GM12878 (cell line): ENCODE measurements around the gene ARMC9. TPM values are rescaled to one million over a fixed set of nuclear protein-coding genes. Genes with fewer than 3 reads are reported as not detected.

ENCODE experiments used
- ATAC-seq: fragments of 200-7000 bp; cut with Tn5 transposase; 3 replicates; pipeline ENCODE4 v1.9.1; 2020; ENCODE audit warnings: mild to moderate bottlenecking, moderate library complexity
- BruUV-seq: library from RNA; stranded (reverse); fragments of 400-500 nt; replicated peaks from 2 replicates; lab custom pipeline; 2021; lab: Mats Ljungman, UMichigan
- CTCF ChIA-PET: fragments of 300-600 bp; sonication (Branson Sonifier 250); formaldehyde crosslinking; extraction: SDS; loops from one replicate; lab custom pipeline; 2021; ENCODE audit warnings: inconsistent platforms; lab: Yijun Ruan, JAX
- POLR2A ChIA-PET: fragments of 350-600 bp; formaldehyde crosslinking; extraction: SDS; loops from one replicate; lab custom pipeline; 2021; ENCODE audit warnings: inconsistent platforms; lab: Charles Lee
- RAD21 ChIA-PET: fragments of 300-600 bp; sonication (Branson Sonifier 250); formaldehyde crosslinking; loops from one replicate; lab custom pipeline; 2023; ENCODE audit warnings: antibody characterized with exemption; ENCODE audit not compliant: unreplicated experiment; lab: Charles Lee
- SMC1A ChIA-PET: fragments of 300-600 bp; sonication (Branson Sonifier 250); formaldehyde crosslinking; loops from one replicate; lab custom pipeline; 2023; ENCODE audit not compliant: unreplicated experiment, uncharacterized antibody; lab: Charles Lee
- DNase-seq: peaks from one replicate; pipeline ENCODE4 v3.0.0-alpha.2; 2011; ENCODE audit warnings: low read depth, low spot score
- FAIRE-seq: peaks from 3 replicates; lab custom pipeline; 2011; peaks lifted over from hg19 to GRCh38; lab: Jason Lieb, UNC
- H2AFZ ChIP-seq: 2 replicates; pipeline ENCODE4 v1.6.0; 2011; ENCODE audit warnings: low read depth, low read length, control low read depth; ENCODE audit not compliant: control insufficient read depth
- H3K27ac ChIP-seq: 2 replicates; pipeline ENCODE4 v1.5.1; 2011; ENCODE audit warnings: control low read depth; ENCODE audit not compliant: control insufficient read depth, insufficient read depth
- H3K27me3 ChIP-seq, 2 experiments: replicated peaks in 1 of 2; 2 replicates each; pipeline versions ENCODE4 v1.6.0 to v1.6.1; 2011; ENCODE audit warnings: low read length in 1 of 2; ENCODE audit not compliant: control insufficient read depth in 2 of 2, insufficient read depth in 2 of 2
- H3K36me3 ChIP-seq, 2 experiments: 2 replicates each; pipeline ENCODE4 v1.5.1; 2011; ENCODE audit warnings: low read length in 1 of 2; ENCODE audit not compliant: control insufficient read depth in 2 of 2, insufficient read depth in 2 of 2
- H3K4me1 ChIP-seq: 2 replicates; pipeline ENCODE4 v1.6.1; 2011; ENCODE audit warnings: mild to moderate bottlenecking, low read length, moderate library complexity, mixed read lengths; ENCODE audit not compliant: control insufficient read depth, insufficient read depth
- H3K4me2 ChIP-seq: 2 replicates; pipeline ENCODE4 v1.6.0; 2011; ENCODE audit warnings: control low read depth; ENCODE audit not compliant: control insufficient read depth, insufficient read depth
- H3K4me3 ChIP-seq: fragments of 200-600 bp; sonication (generic); 2 replicates; pipeline ENCODE4 v1.5.1; 2016
- H3K79me2 ChIP-seq: 2 replicates; pipeline ENCODE4 v1.6.0; 2011; ENCODE audit warnings: low read length; ENCODE audit not compliant: control insufficient read depth, insufficient read depth
- H3K9ac ChIP-seq: 2 replicates; pipeline ENCODE4 v1.8.0; 2011; ENCODE audit warnings: low read length, control low read depth, mixed read lengths; ENCODE audit not compliant: control insufficient read depth, insufficient read depth
- H3K9me3 ChIP-seq: replicated peaks from 3 replicates; pipeline ENCODE4 v1.5.1; 2011; ENCODE audit warnings: mild to moderate bottlenecking, low read length; ENCODE audit not compliant: control insufficient read depth, insufficient read depth
- H4K20me1 ChIP-seq: 2 replicates; pipeline ENCODE4 v1.6.0; 2011; ENCODE audit not compliant: control insufficient read depth, insufficient read depth
- ATF7 ChIP-seq: fragments of 450-650 bp; IDR thresholded peaks from 2 replicates; pipeline ENCODE4 v1.6.1; 2016; ENCODE audit warnings: low read depth, mild to moderate bottlenecking
- DPF2 ChIP-seq: fragments of 450-650 bp; IDR thresholded peaks from 2 replicates; pipeline ENCODE4 v1.6.1; 2017; ENCODE audit warnings: mild to moderate bottlenecking
- FOXK2 ChIP-seq: fragments of 450-650 bp; IDR thresholded peaks from 2 replicates; pipeline ENCODE4 v1.6.1; 2017; ENCODE audit warnings: mild to moderate bottlenecking, moderate library complexity
- IRF3 ChIP-seq: fragments of 450-650 bp; IDR thresholded peaks from 2 replicates; pipeline ENCODE4 v1.6.1; 2014; ENCODE audit warnings: mild to moderate bottlenecking
- NFYB ChIP-seq: IDR thresholded peaks from 2 replicates; pipeline ENCODE4 v1.6.1; 2011; ENCODE audit warnings: low read depth, mild to moderate bottlenecking, low read length, improper control_type of control experiment, moderate library complexity; ENCODE audit not compliant: insufficient read depth
- RAD51 ChIP-seq: fragments of 450-650 bp; IDR thresholded peaks from 2 replicates; pipeline ENCODE4 v1.6.1; 2016; ENCODE audit warnings: moderate library complexity, mild to moderate bottlenecking, inconsistent platforms
- SMAD5 ChIP-seq: IDR thresholded peaks from 2 replicates; pipeline ENCODE4 v1.6.1; 2016; ENCODE audit warnings: antibody characterized with exemption, low read depth
- SP1 ChIP-seq: IDR thresholded peaks from one replicate; pipeline ENCODE4 v1.6.1; 2011; ENCODE audit warnings: low read depth, low read length
- SUZ12 ChIP-seq: fragments of 200-600 bp; sonication (generic); IDR thresholded peaks from one replicate; pipeline ENCODE4 v1.6.1; 2018; ENCODE audit warnings: antibody characterized with exemption, mild to moderate bottlenecking; ENCODE audit not compliant: unreplicated experiment
- ZNF207 ChIP-seq: fragments of 450-650 bp; IDR thresholded peaks from 2 replicates; pipeline ENCODE4 v1.6.1; 2014; ENCODE audit warnings: antibody characterized with exemption, mild to moderate bottlenecking, borderline replicate concordance
- WGBS: methylation state at CpG from one replicate; pipeline ENCODE4 v1.1.6; 2016; ENCODE audit warnings: low lambda C conversion rate; ENCODE audit not compliant: insufficient replicate concordance, insufficient coverage; ENCODE audit errors: missing lambda C conversion rate; 5-methylcytosine and 5-hydroxymethylcytosine counted together
- in situ Hi-C: fragments of 300-500 bp; cut with MboI; formaldehyde crosslinking; loops from 9 replicates; pipeline ENCODE4 v1.14.3; 2018; ENCODE audit warnings: mixed read lengths
- intact Hi-C: fragments of 100-400 bp; cut with micrococcal nuclease; formaldehyde crosslinking; loops from one replicate; pipeline ENCODE4 v1.14.2; 2022; ENCODE audit not compliant: unreplicated experiment
- polyA plus RNA-seq, 11 experiments: library from polyadenylated mRNA; depleted of rRNA in 4 of 11; unstranded in 6 of 11; stranded (reverse) in 5 of 11; fragments of >200 nt; fragmentation: Nextera tagmentation in 4 of 11; fragmentation: Illumina TruSeq in 1 of 11; extraction: Ambion mirVana in 4 of 11; extraction: Trizol in 1 of 11; gene quantifications; 1 replicate in 1 of 11; 2 replicates in 10 of 11; pipeline versions ENCODE4 v1.2.1 to v1.2.3, GENCODE V29; 2011 to 2016; ENCODE audit warnings: inconsistent platforms in 2 of 11, missing spikeins in 2 of 11, low read depth in 1 of 11
- total RNA-seq, 4 experiments: library from RNA; depleted of rRNA in 3 of 4; stranded (reverse); fragments of >200 nt in 3 of 4; fragmentation: Illumina TruSeq in 1 of 4; extraction: Trizol in 1 of 4; gene quantifications; 2 replicates each; pipeline versions ENCODE4 v1.2.1 to v1.2.3, GENCODE V29; 2013 to 2021
- TF ChIP-seq, protein P1 (sequence below): fragments of 450-650 bp; IDR thresholded peaks from 2 replicates; pipeline ENCODE4 v1.6.1; 2018; ENCODE audit warnings: mild to moderate bottlenecking, low read depth, moderate library complexity; ENCODE audit not compliant: partially characterized antibody
- TF ChIP-seq, protein P2 (sequence below): IDR thresholded peaks from 2 replicates; pipeline ENCODE4 v1.6.1; 2011; ENCODE audit warnings: low read depth, mild to moderate bottlenecking, low read length, moderate library complexity, borderline replicate concordance; ENCODE audit errors: extremely low read depth

Gene ARMC9
- total and polyA plus RNA-seq, 10 of the 15 experiments (the other 5 are each of a cell fraction or from before 2014, with no cell fraction given), result 3.8 to 21.8 (median 10.4) TPM

- intact Hi-C loops, result no loop called here
- Histone ChIP-seq H2AFZ (no peak overlapping the region), H3K4me3 (no peak overlapping the region), H3K9ac (no peak overlapping the region), H3K4me1 (peaks cover 15% of the 10 kb centered on the region), H4K20me1 (no peaks in the 10 kb centered on the region), H3K9me3 (no peaks in the 10 kb centered on the region)
- POLR2A ChIA-PET, result interaction anchor here (1.0 kb wide), 1 partner anchor 170 kb away, joined by 4 read pairs; no protein-coding TSS in a partner anchor
- BruUV-seq, result no TSS peak
- TF ChIP-seq DPF2 (no peak), SMAD5 (no peak), ATF7 (no peak), RAD51 (no peak), FOXK2 (no peak), NFYB (no peak), IRF3 (no peak), SUZ12 (no peak), SP1 (no peak), ZNF207 (no peak)
- TF ChIP-seq, protein P1, sequence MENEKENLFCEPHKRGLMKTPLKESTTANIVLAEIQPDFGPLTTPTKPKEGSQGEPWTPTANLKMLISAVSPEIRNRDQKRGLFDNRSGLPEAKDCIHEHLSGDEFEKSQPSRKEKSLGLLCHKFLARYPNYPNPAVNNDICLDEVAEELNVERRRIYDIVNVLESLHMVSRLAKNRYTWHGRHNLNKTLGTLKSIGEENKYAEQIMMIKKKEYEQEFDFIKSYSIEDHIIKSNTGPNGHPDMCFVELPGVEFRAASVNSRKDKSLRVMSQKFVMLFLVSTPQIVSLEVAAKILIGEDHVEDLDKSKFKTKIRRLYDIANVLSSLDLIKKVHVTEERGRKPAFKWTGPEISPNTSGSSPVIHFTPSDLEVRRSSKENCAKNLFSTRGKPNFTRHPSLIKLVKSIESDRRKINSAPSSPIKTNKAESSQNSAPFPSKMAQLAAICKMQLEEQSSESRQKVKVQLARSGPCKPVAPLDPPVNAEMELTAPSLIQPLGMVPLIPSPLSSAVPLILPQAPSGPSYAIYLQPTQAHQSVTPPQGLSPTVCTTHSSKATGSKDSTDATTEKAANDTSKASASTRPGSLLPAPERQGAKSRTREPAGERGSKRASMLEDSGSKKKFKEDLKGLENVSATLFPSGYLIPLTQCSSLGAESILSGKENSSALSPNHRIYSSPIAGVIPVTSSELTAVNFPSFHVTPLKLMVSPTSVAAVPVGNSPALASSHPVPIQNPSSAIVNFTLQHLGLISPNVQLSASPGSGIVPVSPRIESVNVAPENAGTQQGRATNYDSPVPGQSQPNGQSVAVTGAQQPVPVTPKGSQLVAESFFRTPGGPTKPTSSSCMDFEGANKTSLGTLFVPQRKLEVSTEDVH, result no peak
- TF ChIP-seq, protein P2, sequence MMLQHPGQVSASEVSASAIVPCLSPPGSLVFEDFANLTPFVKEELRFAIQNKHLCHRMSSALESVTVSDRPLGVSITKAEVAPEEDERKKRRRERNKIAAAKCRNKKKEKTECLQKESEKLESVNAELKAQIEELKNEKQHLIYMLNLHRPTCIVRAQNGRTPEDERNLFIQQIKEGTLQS, result no peak
- TF ChIP-seq, all 136 proteins: peak for 0
- ChIA-PET RAD21 (interaction anchor here (1.5 to 3.7 kb wide), 4 partner anchors 44 to 229 kb away, joined by 3 to 26 read pairs (median 6); no protein-coding TSS in a partner anchor), SMC1A (interaction anchor here (0.7 to 3.6 kb wide), 10 partner anchors 20 to 184 kb away, joined by 3 to 20 read pairs (median 4); no protein-coding TSS in a partner anchor), CTCF (interaction anchor here (0.9 to 7.1 kb wide), 15 partner anchors 9 to 229 kb away, joined by 3 to 72 read pairs (median 4); no protein-coding TSS in a partner anchor)
- H3K79me2 ChIP-seq, result no peaks in the 10 kb centered on the region
- 0 out of 2 replicates have a peak overlapping the region, but pooled peaks have one; percentile 60 for H3K27ac ChIP-seq
- H3K27me3 ChIP-seq, result no peaks in the 10 kb centered on the region
- 77% methylated on average over 6 of the region's 6 CpGs for WGBS
- peaks cover 0 to 2% of the 10 kb centered on the region in 2 experiments; a peak in 1 of 4 replicates for H3K36me3 ChIP-seq
- FAIRE-seq (no peak), ATAC-seq (no peak), DNase-seq (no peak)
- in situ Hi-C loops, result no loop called here
- H3K4me2 ChIP-seq, result no peak overlapping the region
Observed at GRCh38 chr2:231223458-231223976, 25.1 kb downstream of the ARMC9 start.
